Adipose tissue (tissue), 3 donors: ENCODE data around the gene ESRP2. TPM values are rescaled to one million over a fixed set of nuclear protein-coding genes. Genes with fewer than 3 reads are reported as not detected.

ENCODE experiments used
- H3K27ac ChIP-seq: one replicate; pipeline ENCODE4 v1.5.1; 2013; ENCODE audit warnings: low read depth, low read length
- WGBS, 3 donors: extraction: QIAGEN DNeasy Blood & Tissue Kit; methylation state at CpG; one replicate each; pipeline ENCODE4 v1.1.7; 2013; 5-methylcytosine and 5-hydroxymethylcytosine counted together
- polyA plus RNA-seq, 3 donors: library from polyadenylated mRNA; stranded (reverse); fragments of 200-250 nt; gene quantifications; one replicate each; pipeline ENCODE4 v1.2.3, GENCODE V29; 2013
- donor health status: healthy with polysubstance abuse.
- donor health status: Bipolar disorder and iron deficiency.
- donor health status: healthy.

ESRP2 gene
- polyA plus RNA-seq, 3 donors = 3.0 to 23.4 (median 3.6) TPM

GRCh38 chr16:68244903-68245853 lies 9.3 kb upstream of the ESRP2 start, which contains the start of gene PLA2G15:
TSS of gene PLA2G15 (plus strand) at chr16:68245373. CDS start at chr16:68245427, 54 bp downstream.
- no peak within 1 kb of the TSS for H3K27ac ChIP-seq
- 1% methylated on average over 70 to 75 of the region's 75 CpGs for WGBS, 3 donors

DNA sequence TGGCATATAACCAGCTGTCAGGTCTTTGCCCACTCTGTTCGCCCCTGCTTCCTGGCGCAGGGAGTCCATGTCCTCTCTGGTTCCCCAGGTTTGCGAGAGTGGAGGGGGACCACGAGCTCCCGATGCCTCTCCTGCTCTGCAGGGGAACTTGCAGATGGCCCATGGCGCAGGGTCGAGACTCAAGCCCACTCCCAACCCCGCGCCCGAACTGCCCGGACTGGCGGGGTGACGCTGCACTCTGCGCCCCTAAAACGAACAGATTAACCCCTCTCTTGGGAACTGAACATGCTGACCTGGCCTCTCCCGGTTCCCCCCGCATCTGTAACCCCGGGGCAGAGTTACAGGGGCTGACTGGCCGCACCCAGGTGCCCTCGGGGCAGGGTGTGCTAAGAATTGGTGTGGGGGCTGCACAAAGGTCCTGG lies 8.6 kb upstream of the ESRP2 start:
- WGBS, 3 donors = 5 to 8% (median 6%) methylated on average over 20 of the region's 20 CpGs
- no peak overlapping the region for H3K27ac ChIP-seq

DNA sequence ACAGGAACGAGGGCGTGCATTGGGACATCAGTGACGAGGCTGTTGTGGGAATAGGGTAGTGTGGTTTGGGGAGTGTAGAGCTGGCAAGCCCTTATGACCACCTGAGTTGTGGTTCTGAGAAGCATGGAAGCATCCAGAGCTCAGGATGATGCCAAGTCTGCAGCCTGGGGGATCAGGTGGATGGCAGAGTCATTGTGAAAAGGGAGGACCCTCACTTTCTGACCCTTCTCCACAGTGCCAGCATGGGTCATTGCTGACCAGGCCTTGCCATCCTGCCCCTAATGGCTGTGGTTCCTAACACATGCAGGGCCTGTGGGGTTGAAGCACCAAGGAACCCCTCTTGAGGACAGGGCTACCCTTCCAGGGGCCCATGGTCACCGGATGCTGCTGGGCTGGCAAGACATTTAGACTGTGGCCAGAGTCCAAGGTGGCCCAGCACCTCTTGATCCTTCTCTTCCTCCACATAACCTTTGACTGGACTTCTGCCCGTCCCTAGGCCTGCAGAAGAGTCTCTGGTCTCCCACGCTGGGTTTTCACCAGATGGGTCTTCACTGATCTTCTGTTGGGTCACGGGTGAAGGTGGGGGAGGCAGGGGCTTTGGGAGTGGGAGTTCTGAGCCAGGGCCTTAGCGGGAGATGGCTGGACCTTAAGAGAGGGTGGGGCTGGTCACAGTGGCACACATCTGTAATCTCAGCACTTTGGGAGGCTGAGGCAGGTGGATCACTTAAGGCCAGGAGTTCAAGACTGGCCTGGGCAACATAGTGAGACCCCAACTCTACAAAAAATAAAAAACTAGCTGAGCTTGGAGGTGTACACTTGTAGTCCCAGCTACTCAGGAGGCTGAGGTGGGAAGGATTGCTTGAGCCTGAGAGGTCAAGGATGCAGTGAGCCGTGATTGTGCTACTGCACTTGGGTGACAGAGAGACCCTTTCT lies 7.3 kb upstream of the ESRP2 start:
- H3K27ac ChIP-seq = no peak overlapping the region
- 81 to 89% (median 87%) methylated on average over 9 of the region's 9 CpGs for WGBS, 3 donors

DNA sequence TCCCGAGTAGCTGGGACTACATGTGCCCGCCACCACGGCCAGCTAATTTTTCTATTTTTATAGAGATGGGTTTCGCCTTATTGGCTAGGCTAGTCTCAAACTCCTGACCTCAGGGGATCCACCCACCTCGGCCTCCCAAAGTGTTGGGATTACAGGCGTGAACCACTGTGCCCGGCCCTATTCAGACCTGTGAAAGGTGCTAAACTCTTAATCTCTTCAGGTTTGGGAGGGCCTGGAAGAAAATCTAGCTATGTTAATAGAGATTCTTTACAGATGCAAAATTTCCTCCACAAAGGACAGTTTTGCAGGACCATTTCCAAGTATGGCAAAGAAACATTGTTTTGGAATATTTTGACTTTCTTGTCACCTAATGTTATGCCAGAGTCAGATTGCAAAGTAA lies 6.2 kb upstream of the ESRP2 start:
- 84 to 92% (median 90%) methylated on average over 7 of the region's 7 CpGs for WGBS, 3 donors
- no peak overlapping the region for H3K27ac ChIP-seq

- 10 to 17% (median 15%) methylated on average over 20 of the region's 20 CpGs for WGBS, 3 donors
- no peak overlapping the region for H3K27ac ChIP-seq
Measured at GRCh38 chr16:68238029-68238345, 2.1 kb upstream of the ESRP2 start.

DNA sequence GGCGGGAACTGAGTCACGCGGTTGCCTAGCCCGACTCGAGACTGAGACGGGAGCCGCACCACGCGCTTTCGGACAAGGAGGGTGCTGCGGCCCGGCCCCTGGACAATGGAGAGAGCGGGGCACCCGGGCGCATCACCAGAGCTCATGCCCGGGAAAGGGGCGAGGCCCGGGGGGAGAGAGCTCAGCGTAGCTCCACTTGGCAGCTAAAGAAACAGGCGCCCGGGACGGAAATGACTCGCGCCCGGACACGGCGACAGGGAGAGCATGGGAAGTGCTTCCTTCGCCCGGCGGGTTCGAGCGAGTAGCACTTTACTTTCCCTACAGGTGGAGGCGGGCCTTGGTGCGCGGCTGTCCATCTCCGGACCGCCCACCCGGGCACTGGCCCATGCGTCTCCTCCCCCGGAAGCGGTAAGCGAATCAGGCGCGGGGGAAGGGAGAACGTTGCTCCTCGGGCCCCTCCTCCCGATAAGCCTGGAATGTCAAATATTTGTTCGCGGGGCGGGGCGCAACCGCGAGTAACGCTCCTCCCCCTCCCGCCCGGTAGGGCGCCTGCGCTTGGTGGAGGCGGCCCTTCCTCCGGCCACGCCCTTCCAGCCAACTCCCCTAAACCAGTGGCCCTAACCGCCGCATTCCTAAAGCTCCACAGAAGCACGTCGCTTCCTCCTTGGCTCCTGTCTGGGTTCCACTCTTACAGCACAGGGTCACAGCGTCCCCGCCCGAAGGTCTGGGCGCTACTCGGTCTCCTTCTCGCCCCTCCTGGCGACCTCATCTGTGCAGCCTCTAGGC lies 1.5 kb upstream of the ESRP2 start:
- WGBS, 3 donors = 0 to 1% (median 1%) methylated on average over 61 to 72 of the region's 72 CpGs
- H3K27ac ChIP-seq = no peak overlapping the region

- no peak overlapping the region for H3K27ac ChIP-seq
- 5 to 14% (median 9%) methylated on average over 21 of the region's 21 CpGs for WGBS, 3 donors
Measured at GRCh38 chr16:68236826-68237242, 907 bp upstream of the ESRP2 start.

DNA sequence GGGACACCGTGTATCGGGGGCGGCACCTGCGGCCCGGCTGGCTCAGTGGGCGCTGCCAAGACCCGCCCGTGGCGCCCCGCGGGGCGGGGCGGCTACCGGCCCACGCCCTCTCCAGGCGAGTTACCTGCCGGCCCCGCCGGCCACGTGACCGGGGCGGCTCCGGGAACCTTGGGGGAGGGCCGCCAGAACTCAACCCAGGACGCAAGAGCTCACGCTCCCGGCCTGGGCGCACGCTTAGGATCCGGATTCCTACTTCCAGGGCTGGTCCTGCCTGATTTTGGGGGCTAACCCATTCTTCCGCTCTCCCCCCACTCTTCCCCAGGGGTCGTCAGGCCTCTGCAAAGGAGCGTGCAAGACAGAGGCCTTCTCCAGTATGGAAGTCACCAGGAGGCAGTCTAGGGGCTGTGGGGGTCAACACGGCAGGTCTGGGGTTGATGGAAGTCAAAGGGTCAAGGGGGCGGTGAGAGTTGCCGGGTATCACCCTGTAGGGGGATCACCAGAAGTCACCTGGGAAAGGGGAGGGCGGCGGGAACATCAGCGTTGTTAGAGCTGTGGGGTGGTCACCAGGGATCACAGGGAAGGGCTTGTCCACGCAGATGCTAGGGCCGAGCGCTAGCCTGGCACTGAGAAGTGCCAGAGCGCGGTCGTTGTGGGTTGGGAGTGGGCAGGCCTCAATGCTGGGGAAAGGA lies 354 bp upstream of the ESRP2 start:
- 2 to 11% (median 8%) methylated on average over 38 to 44 of the region's 45 CpGs for WGBS, 3 donors
- H3K27ac ChIP-seq = no peak overlapping the region

GRCh38 chr16:68235108-68235886 lies 630 bp downstream of the ESRP2 start:
- no peak overlapping the region for H3K27ac ChIP-seq
- WGBS, 3 donors = 22 to 62% (median 58%) methylated on average over 72 to 73 of the region's 73 CpGs

- 20 to 67% (median 64%) methylated on average over 13 of the region's 13 CpGs for WGBS, 3 donors
- H3K27ac ChIP-seq = no peak overlapping the region
Measured at GRCh38 chr16:68234188-68235107, 1.5 kb downstream of the ESRP2 start.

DNA sequence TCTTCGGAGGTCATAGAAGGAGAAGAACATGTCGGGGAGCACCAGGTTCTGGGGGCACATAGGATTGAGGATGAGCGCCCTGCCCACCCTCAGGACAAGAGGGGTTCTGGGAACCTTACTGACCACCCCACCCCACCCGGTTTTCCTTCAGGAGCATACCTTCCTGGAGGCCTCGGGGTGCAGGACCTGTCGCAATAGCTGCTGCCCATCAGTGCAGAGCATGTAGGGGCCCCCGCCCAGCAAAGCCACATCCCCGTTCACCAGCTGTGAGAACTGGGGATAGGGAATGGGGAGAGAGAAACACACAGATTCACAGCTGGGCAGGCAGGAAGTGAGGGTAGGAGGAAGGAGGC lies 2.1 kb downstream of the ESRP2 start:
- 35 to 66% (median 61%) methylated on average over 8 of the region's 8 CpGs for WGBS, 3 donors
- H3K27ac ChIP-seq = no peak overlapping the region

DNA sequence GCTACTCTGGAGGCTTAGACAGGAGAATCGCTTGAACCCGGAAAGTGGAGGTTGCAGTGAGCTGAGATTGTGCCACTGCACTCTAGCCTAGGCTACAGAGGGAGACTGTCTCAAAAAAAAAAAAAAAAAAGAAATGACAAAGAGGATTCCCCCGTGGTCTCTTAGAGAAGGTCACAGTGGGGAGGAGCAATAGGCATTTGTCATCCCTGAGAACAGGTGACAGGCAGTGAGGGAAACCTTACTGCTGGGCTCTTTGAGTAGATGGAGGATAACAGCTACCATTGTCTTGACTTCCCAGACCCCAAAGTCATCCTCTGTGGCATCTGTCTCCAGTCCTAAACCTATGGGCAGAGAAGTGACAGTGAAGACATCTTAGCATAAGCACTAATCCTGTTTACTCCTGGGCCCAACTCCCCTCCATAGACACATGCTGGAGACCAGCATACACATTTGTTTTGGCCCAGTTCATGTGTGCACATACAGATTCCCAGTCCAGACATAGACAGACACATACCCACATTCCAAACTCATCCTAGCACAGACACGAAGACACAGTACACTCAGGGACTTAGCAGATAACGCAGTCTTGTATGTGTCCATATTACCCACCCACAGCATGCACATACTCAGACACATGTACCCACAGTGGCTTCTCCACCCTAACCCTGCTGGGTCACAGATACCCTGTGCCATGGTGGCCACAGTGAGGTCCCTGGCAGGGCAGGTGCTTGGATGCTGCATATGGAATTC lies 2.7 kb downstream of the ESRP2 start:
- H3K27ac ChIP-seq = no peak overlapping the region
- 70 to 77% (median 76%) methylated on average over 5 of the region's 5 CpGs for WGBS, 3 donors

DNA sequence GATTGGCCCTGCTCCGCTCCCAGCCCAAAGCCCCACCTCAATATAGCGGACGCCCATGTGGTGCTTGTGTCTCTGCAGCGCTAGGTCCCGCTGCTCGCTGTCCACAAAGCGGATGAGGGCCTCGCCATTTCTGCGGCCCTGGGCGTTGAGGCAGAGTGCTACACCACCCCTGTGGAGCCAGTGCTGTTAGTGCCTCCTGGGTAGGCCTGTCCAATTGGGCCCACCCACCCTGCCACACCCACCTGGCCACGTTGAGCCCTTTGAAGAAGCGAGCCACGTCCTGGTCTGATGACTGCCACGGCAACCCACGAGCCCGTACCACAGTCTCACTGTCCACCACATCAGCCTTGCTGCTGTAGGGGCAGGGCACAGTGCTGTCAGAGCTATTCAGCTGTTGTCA lies 3.6 kb downstream of the ESRP2 start:
- no peak overlapping the region for H3K27ac ChIP-seq
- WGBS, 3 donors = 77 to 86% (median 84%) methylated on average over 15 to 16 of the region's 16 CpGs

DNA sequence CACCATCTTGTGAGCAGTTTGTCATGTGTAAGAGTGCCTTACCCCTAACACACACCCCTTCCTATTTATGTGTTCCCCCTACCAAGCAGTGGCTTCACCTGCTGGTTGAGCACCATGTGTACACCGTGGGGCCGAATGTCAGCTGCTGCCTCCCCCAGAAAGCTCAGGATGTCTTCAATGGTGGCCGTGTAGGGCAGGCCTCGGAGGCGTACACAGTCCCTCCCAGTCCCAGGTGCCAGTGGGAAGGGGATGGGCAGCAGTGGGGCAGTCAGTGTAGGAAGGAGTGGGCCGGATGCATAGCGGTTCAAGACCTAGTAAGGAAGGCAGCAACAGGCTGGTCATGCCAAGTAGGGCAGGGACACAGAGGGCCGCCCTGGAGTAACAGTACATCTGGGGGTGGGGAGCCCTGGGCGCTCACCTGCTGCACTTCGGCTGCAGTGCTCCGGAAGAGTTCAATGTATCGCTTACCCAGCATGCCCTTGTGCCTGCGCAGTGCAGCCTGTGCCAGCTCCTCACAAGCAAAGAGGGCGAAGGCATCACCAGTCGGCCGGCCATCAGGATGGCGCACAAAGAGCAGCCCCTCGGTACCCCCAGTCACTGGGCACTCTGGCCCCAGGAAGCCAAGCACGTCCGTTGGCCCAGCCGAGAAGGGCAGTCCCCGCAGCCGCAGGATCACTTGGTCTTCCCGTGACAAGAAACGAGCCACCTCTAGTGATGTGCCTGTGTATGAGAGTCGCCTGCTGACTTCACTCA lies 4.4 kb downstream of the ESRP2 start:
- WGBS, 3 donors = 87 to 90% (median 87%) methylated on average over 26 of the region's 26 CpGs
- H3K27ac ChIP-seq = no peak overlapping the region

DNA sequence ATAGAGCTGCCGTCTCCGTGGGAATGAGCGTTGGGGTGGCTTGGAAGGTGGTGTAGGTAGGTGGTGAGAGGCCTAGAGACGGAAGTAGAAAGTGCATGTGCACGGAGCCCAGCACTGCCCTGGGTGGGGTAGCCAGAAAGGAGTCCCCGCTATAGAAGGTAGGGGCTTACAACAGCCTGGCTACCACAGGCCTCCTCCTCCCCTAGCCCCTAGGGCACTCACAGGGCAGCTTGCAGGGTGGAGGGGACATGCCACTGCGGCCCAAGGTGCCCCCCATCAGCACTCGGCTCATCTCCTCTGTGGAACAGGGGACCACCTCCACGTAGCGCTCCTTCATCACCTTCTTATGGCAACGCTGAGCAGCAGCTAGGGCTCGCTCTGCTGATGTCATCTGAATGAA lies 5.0 kb downstream of the ESRP2 start:
- no peak overlapping the region for H3K27ac ChIP-seq
- WGBS, 3 donors = 93 to 96% (median 95%) methylated on average over 12 of the region's 12 CpGs
